GM12864 (cell line): ENCODE measurements around the gene PEAK1.

Source experiments
- DNase-seq: peaks from one replicate; pipeline ENCODE4 v3.0.0-alpha.2; 2011; ENCODE audit warnings: low read depth
- H3K4me3 ChIP-seq: 2 replicates; pipeline ENCODE4 v1.5.1; 2011; ENCODE audit warnings: mild to moderate bottlenecking, low read depth, low read length, control low read depth
- CTCF ChIP-seq: IDR thresholded peaks from 2 replicates; pipeline ENCODE4 v1.5.1; 2011; ENCODE audit warnings: low read depth, mild to moderate bottlenecking, moderate library complexity, low read length, control low read depth, inconsistent platforms; ENCODE audit errors: missing control alignments

Gene PEAK1

GRCh38 chr15:77243135-77243534, 176.8 kb downstream of the PEAK1 start:
- TF ChIP-seq CTCF, result no peak
- no peak overlapping the region for H3K4me3 ChIP-seq
- no peak for DNase-seq

GRCh38 chr15:77239882-77240608, 179.9 kb downstream of the PEAK1 start:
- no peak for TF ChIP-seq CTCF
- H3K4me3 ChIP-seq, result no peak overlapping the region
- DNase-seq, result no peak

GRCh38 chr15:77235566-77235965, 184.3 kb downstream of the PEAK1 start:
- no peak overlapping the region for H3K4me3 ChIP-seq
- no peak for TF ChIP-seq CTCF
- DNase-seq, result no peak

- DNase-seq, result no peak
Measured at GRCh38 chr15:77228828-77229227, 191.1 kb downstream of the PEAK1 start.

GRCh38 chr15:77226652-77227051, 193.3 kb downstream of the PEAK1 start:
- no peak for DNase-seq
- H3K4me3 ChIP-seq, result no peak overlapping the region
- no peak for TF ChIP-seq CTCF

More at GRCh38 chr15:77228828-77229227, 191.1 kb downstream of the PEAK1 start:
- TF ChIP-seq CTCF, result no peak
- H3K4me3 ChIP-seq, result no peak overlapping the region

GRCh38 chr15:77225646-77226045, 194.3 kb downstream of the PEAK1 start:
- no peak for TF ChIP-seq CTCF
- DNase-seq, result no peak
- no peak overlapping the region for H3K4me3 ChIP-seq

- DNase-seq, result no peak
- H3K4me3 ChIP-seq, result no peak overlapping the region
- no peak for TF ChIP-seq CTCF
Measured at GRCh38 chr15:77225088-77225487, 194.8 kb downstream of the PEAK1 start.
